Gastrocnemius medialis (tissue), 4 donors: ENCODE data around the gene BARX1.

Source experiments
- POLR2A ChIP-seq, 2 donors: fragments of 450-650 bp; IDR thresholded peaks; one replicate each; pipeline ENCODE4 v1.6.1; 2017; ENCODE audit warnings: antibody characterized with exemption in 2 of 2, mild to moderate bottlenecking in 2 of 2, moderate library complexity in 2 of 2
- TF ChIP-seq, protein P1 (sequence below), 5 experiments: fragments of 450-650 bp in 3 of 5; fragments of 200-600 bp in 2 of 5; sonication (generic) in 2 of 5; IDR thresholded peaks in 4 of 5; conservative IDR thresholded peaks in 1 of 5; 1 replicate in 4 of 5; 2 replicates in 1 of 5; pipeline ENCODE4 v1.5.1; 2016 to 2019; ENCODE audit warnings: antibody characterized with exemption in 5 of 5, mild to moderate bottlenecking in 3 of 5, moderate library complexity in 3 of 5

DNA sequence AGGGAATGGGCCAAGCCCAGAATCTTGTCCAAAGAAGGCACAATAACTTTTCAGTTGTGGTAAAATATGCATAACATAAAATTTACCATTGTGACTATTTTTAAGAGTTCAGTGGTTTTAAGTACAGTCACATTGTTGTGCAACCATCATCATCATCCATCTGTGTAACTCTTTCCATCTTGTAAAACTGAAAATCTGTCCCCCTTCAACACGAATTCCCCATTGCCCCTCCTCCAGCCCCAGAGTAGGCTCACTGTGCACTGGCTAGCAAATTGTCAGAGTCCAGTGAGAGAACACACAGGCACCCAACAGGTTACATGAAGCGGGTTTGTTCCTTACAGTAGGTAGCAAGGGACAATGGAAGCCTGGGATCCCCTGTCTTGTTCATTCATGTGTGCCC lies 13.7 kb downstream of the BARX1 start:
- TF ChIP-seq, protein P1, sequence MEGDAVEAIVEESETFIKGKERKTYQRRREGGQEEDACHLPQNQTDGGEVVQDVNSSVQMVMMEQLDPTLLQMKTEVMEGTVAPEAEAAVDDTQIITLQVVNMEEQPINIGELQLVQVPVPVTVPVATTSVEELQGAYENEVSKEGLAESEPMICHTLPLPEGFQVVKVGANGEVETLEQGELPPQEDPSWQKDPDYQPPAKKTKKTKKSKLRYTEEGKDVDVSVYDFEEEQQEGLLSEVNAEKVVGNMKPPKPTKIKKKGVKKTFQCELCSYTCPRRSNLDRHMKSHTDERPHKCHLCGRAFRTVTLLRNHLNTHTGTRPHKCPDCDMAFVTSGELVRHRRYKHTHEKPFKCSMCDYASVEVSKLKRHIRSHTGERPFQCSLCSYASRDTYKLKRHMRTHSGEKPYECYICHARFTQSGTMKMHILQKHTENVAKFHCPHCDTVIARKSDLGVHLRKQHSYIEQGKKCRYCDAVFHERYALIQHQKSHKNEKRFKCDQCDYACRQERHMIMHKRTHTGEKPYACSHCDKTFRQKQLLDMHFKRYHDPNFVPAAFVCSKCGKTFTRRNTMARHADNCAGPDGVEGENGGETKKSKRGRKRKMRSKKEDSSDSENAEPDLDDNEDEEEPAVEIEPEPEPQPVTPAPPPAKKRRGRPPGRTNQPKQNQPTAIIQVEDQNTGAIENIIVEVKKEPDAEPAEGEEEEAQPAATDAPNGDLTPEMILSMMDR (IDR thresholded peaks at IDR 0.05 in 4 of 5, conservative IDR thresholded peaks at IDR 0.05 in 1 of 5) = no peak
- TF ChIP-seq POLR2A (IDR thresholded peaks at IDR 0.05) = no peak
